ENCODE results near the gene FPR3. TPM values are rescaled to one million over a fixed set of nuclear protein-coding genes. Genes with fewer than 3 reads are reported as not detected.
A peak's percentile ranks its signal among the peaks of the same experiment; 100 is the strongest.

FPR3 gene
- total RNA-seq, 2 experiments from 2014 or later = not detected

- H3K4me3 ChIP-seq (ENCODE audit: low read depth, low read length, poor library complexity, severe bottlenecking) = no peak overlapping the region
- DNase-seq (ENCODE audit: low spot score) = no peak
- H3K27ac ChIP-seq (ENCODE audit: low read depth, low read length, poor library complexity, severe bottlenecking) = no peak overlapping the region
- H3K79me2 ChIP-seq (ENCODE audit: insufficient read depth, low read depth, low read length) = no peaks in the 10 kb centered on the region
- peaks cover 15% of the 10 kb centered on the region for H3K4me1 ChIP-seq (ENCODE audit: insufficient read depth, low read length, poor library complexity, severe bottlenecking)
- no peaks in the 10 kb centered on the region for H3K9me3 ChIP-seq (ENCODE audit: low read length)
- H4K20me1 ChIP-seq (ENCODE audit: insufficient read depth, low read length) = no peaks in the 10 kb centered on the region
- H2AFZ ChIP-seq (ENCODE audit: low read length) = no peak overlapping the region
- intact Hi-C loops (cut with micrococcal nuclease; ENCODE audit: unreplicated experiment) = no loop called here
- ChIA-PET CTCF (ENCODE audit: unreplicated experiment) (no interaction called here), POLR2A (no interaction called here)
- no peaks in the 10 kb centered on the region for H3K36me3 ChIP-seq (ENCODE audit: insufficient read depth, low read length)
- H3K9me2 ChIP-seq (ENCODE audit: insufficient read depth, low read length) = no peaks in the 10 kb centered on the region
- no peak for TF ChIP-seq EZH2phosphoT487 (IDR thresholded peaks at IDR 0.05; ENCODE audit: borderline replicate concordance, low read depth, low read length)
- TF ChIP-seq CTCF (conservative IDR thresholded peaks at IDR 0.05; ENCODE audit: low read length) = no peak
- BruUV-seq (replicated peaks) = no TSS peak
- no peak overlapping the region for H3K4me2 ChIP-seq (ENCODE audit: low read length)
Observed at GRCh38 chr19:51750400-51751094, 44.4 kb upstream of the FPR3 start.

- TF ChIP-seq CTCF (conservative IDR thresholded peaks at IDR 0.05; ENCODE audit: low read length) (no peak), EZH2phosphoT487 (IDR thresholded peaks at IDR 0.05; ENCODE audit: borderline replicate concordance, low read depth, low read length) (no peak)
- Histone ChIP-seq H3K4me2 (ENCODE audit: low read length) (peak within 1 kb of the TSS; percentile 62), H3K27ac (ENCODE audit: low read depth, low read length, poor library complexity, severe bottlenecking) (peak within 1 kb of the TSS; percentile 36), H3K9me2 (ENCODE audit: insufficient read depth, low read length) (no peaks in the 10 kb centered on the region), H2AFZ (ENCODE audit: low read length) (peak within 1 kb of the TSS; percentile 94), H3K36me3 (ENCODE audit: insufficient read depth, low read length) (no peaks in the 10 kb centered on the region), H4K20me1 (ENCODE audit: insufficient read depth, low read length) (no peaks in the 10 kb centered on the region), H3K79me2 (ENCODE audit: insufficient read depth, low read depth, low read length) (no peaks in the 10 kb centered on the region), H3K4me1 (ENCODE audit: insufficient read depth, low read length, poor library complexity, severe bottlenecking) (peaks cover 15% of the 10 kb centered on the region), H3K9me3 (ENCODE audit: low read length) (no peaks in the 10 kb centered on the region), H3K4me3 (ENCODE audit: low read depth, low read length, poor library complexity, severe bottlenecking) (peak within 1 kb of the TSS; percentile 26)
- peak; percentile 59 for DNase-seq (ENCODE audit: low spot score)
- POLR2A ChIA-PET = interaction anchor here (0.6 to 1.4 kb wide), 2 partner anchors 10 to 1849 kb away, joined by 7 read pairs; no protein-coding TSS in a partner anchor
- BruUV-seq (replicated peaks) = no TSS peak
- intact Hi-C loops (cut with micrococcal nuclease; ENCODE audit: unreplicated experiment) = no loop called here
- CTCF ChIA-PET (ENCODE audit: unreplicated experiment) = no interaction called here
Observed at GRCh38 chr19:51751655-51752054, 43.3 kb upstream of the FPR3 start, which contains the start of gene FPR1. Gene FPR1 (minus strand): TSS chr19:51751878. CDS start chr19:51746994, 4,884 bp downstream.

GRCh38 chr19:51754109-51754508 is 40.8 kb upstream of the FPR3 start:
- BruUV-seq (replicated peaks) = no TSS peak
- H3K9me2 ChIP-seq (ENCODE audit: insufficient read depth, low read length) = no peaks in the 10 kb centered on the region
- ChIA-PET CTCF (ENCODE audit: unreplicated experiment) (no interaction called here), POLR2A (no interaction called here)
- H2AFZ ChIP-seq (ENCODE audit: low read length) = no peak overlapping the region
- no peak overlapping the region for H3K4me2 ChIP-seq (ENCODE audit: low read length)
- no peak for DNase-seq (ENCODE audit: low spot score)
- no peaks in the 10 kb centered on the region for H3K36me3 ChIP-seq (ENCODE audit: insufficient read depth, low read length)
- no peaks in the 10 kb centered on the region for H3K9me3 ChIP-seq (ENCODE audit: low read length)
- no peaks in the 10 kb centered on the region for H4K20me1 ChIP-seq (ENCODE audit: insufficient read depth, low read length)
- H3K4me1 ChIP-seq (ENCODE audit: insufficient read depth, low read length, poor library complexity, severe bottlenecking) = peaks cover 15% of the 10 kb centered on the region
- no peak overlapping the region for H3K4me3 ChIP-seq (ENCODE audit: low read depth, low read length, poor library complexity, severe bottlenecking)
- no peaks in the 10 kb centered on the region for H3K79me2 ChIP-seq (ENCODE audit: insufficient read depth, low read depth, low read length)
- TF ChIP-seq EZH2phosphoT487 (IDR thresholded peaks at IDR 0.05; ENCODE audit: borderline replicate concordance, low read depth, low read length) (no peak), CTCF (conservative IDR thresholded peaks at IDR 0.05; ENCODE audit: low read length) (no peak)
- no peak overlapping the region for H3K27ac ChIP-seq (ENCODE audit: low read depth, low read length, poor library complexity, severe bottlenecking)
- intact Hi-C loops (cut with micrococcal nuclease; ENCODE audit: unreplicated experiment) = no loop called here

Data from OCI-LY7 (cell line).